H1 (cell line): ENCODE measurements around the gene SOD2. TPM values are rescaled to one million over a fixed set of nuclear protein-coding genes. Genes with fewer than 3 reads are reported as not detected.
"Not testable (repeated sequence)": the region's sequence is repeated elsewhere in the genome, so short reads cannot be mapped to it uniquely, and the experiment has no call there.

Experiments
- CTCF ChIA-PET: fragments of 300-600 bp; sonication (Branson Sonifier 250); formaldehyde crosslinking; loops from one replicate; lab custom pipeline; 2021; ENCODE audit not compliant: partially characterized antibody; lab: Charles Lee
- POLR2A ChIA-PET: fragments of 300-600 bp; sonication (Branson Sonifier 250); formaldehyde crosslinking; loops from one replicate; lab custom pipeline; 2021; ENCODE audit warnings: inconsistent platforms; ENCODE audit not compliant: partially characterized antibody; lab: Charles Lee
- DNase-seq, 2 experiments: peaks; one replicate each; pipeline versions ENCODE4 v3.0.0 to v3.0.0-alpha.2; 2010 to 2022; ENCODE audit warnings: low spot score in 2 of 2, low read depth in 1 of 2, mixed read lengths in 1 of 2
- FAIRE-seq: peaks from 2 replicates; lab custom pipeline; 2011; peaks lifted over from hg19 to GRCh38; lab: Jason Lieb, UNC
- H2AFZ ChIP-seq: 2 replicates; pipeline ENCODE4 v1.8.1; 2012; ENCODE audit warnings: low read length, inconsistent platforms
- H2AK5ac ChIP-seq: 2 replicates; pipeline ENCODE4 v1.6.1; 2013; ENCODE audit warnings: low read depth, low read length
- H2BK120ac ChIP-seq: replicated peaks from 2 replicates; pipeline ENCODE3; 2013; ENCODE audit warnings: low read depth, low read length, inconsistent platforms
- H2BK12ac ChIP-seq: 2 replicates; pipeline ENCODE4 v1.6.1; 2013; ENCODE audit warnings: low read depth, low read length
- H2BK15ac ChIP-seq: 2 replicates; pipeline ENCODE4 v1.6.1; 2013; ENCODE audit warnings: low read length
- H2BK20ac ChIP-seq: 2 replicates; pipeline ENCODE4 v1.6.1; 2013; ENCODE audit warnings: low read length
- H2BK5ac ChIP-seq: 2 replicates; pipeline ENCODE4 v1.6.1; 2013; ENCODE audit warnings: low read depth, low read length
- H3K14ac ChIP-seq: 2 replicates; pipeline ENCODE4 v1.6.1; 2013; ENCODE audit warnings: inconsistent platforms; ENCODE audit not compliant: insufficient read length
- H3K18ac ChIP-seq: 2 replicates; pipeline ENCODE4 v1.6.1; 2013; ENCODE audit warnings: low read length; ENCODE audit errors: extremely low read depth
- H3K23ac ChIP-seq: 2 replicates; pipeline ENCODE4 v1.6.1; 2013; ENCODE audit warnings: inconsistent platforms; ENCODE audit not compliant: insufficient read length
- H3K23me2 ChIP-seq: 2 replicates; pipeline ENCODE4 v1.6.1; 2013; ENCODE audit warnings: low read depth, low read length
- H3K27ac ChIP-seq: 2 replicates; pipeline ENCODE4 v1.6.1; 2011; ENCODE audit warnings: low read depth, low read length, inconsistent platforms
- H3K27me3 ChIP-seq, 4 experiments: replicated peaks in 1 of 4; 1 replicate in 1 of 4; 2 replicates in 3 of 4; pipeline versions ENCODE4 v1.6.1 to v1.8.1; 2011 to 2013; ENCODE audit warnings: low read length in 3 of 4, mild to moderate bottlenecking in 3 of 4, inconsistent platforms in 2 of 4, mixed read lengths in 2 of 4, moderate library complexity in 1 of 4; ENCODE audit not compliant: control insufficient read depth in 3 of 4, insufficient read depth in 3 of 4; ENCODE audit errors: extremely low read depth in 1 of 4
- H3K36me3 ChIP-seq, 4 experiments: 2 replicates each; pipeline versions ENCODE4 v1.6.1 to v1.8.1; 2011 to 2013; ENCODE audit warnings: mild to moderate bottlenecking in 4 of 4, low read length in 3 of 4, moderate library complexity in 2 of 4, control low read depth in 1 of 4, inconsistent platforms in 1 of 4; ENCODE audit not compliant: insufficient read depth in 4 of 4, control insufficient read depth in 2 of 4
- H3K4ac ChIP-seq: replicated peaks from 2 replicates; pipeline ENCODE3; 2013; ENCODE audit warnings: low read length, low read depth, mixed read lengths, inconsistent platforms; ENCODE audit not compliant: insufficient read length
- H3K4me1 ChIP-seq, 4 experiments: replicated peaks in 1 of 4; 1 replicate in 1 of 4; 2 replicates in 3 of 4; pipeline versions ENCODE4 v1.6.1 to v1.8.1; 2011 to 2013; ENCODE audit warnings: low read length in 3 of 4, inconsistent platforms in 2 of 4, mixed read lengths in 1 of 4; ENCODE audit not compliant: insufficient read depth in 4 of 4, control insufficient read depth in 3 of 4
- H3K4me2 ChIP-seq, 2 experiments: 2 replicates each; pipeline versions ENCODE4 v1.6.1 to v1.8.1; 2011 to 2013; ENCODE audit warnings: low read depth in 2 of 2, low read length in 2 of 2, control low read depth in 1 of 2, inconsistent platforms in 1 of 2, mild to moderate bottlenecking in 1 of 2; ENCODE audit not compliant: insufficient read depth in 1 of 2
- H3K4me3 ChIP-seq, 4 experiments: fragments of 200-600, 300-600 bp in 1 of 4; sonication (generic), shearing (Covaris generic), sonication (Bioruptor Twin) in 1 of 4; 2 replicates each; pipeline versions ENCODE4 v1.5.1 to v1.8.1; 2011 to 2016; ENCODE audit warnings: low read length in 4 of 4, low read depth in 3 of 4, control low read depth in 2 of 4, inconsistent platforms in 2 of 4, mild to moderate bottlenecking in 2 of 4, mixed read lengths in 1 of 4, moderate library complexity in 1 of 4; ENCODE audit not compliant: insufficient read depth in 2 of 4; ENCODE audit errors: extremely low read depth in 1 of 4
- H3K56ac ChIP-seq: replicated peaks from 2 replicates; pipeline ENCODE3; 2013; ENCODE audit warnings: low read depth, mild to moderate bottlenecking, mixed read lengths, low read length, inconsistent platforms; ENCODE audit not compliant: insufficient read length
- H3K79me1 ChIP-seq: 2 replicates; pipeline ENCODE4 v1.6.1; 2013; ENCODE audit warnings: low read depth, low read length, control low read depth
- H3K79me2 ChIP-seq, 2 experiments: 2 replicates each; pipeline versions ENCODE4 v1.6.1 to v1.8.1; 2012 to 2013; ENCODE audit warnings: low read length in 2 of 2, mild to moderate bottlenecking in 2 of 2, inconsistent platforms in 1 of 2; ENCODE audit not compliant: insufficient read depth in 2 of 2, control insufficient read depth in 1 of 2
- H3K9ac ChIP-seq, 4 experiments: replicated peaks in 1 of 4; 1 replicate in 1 of 4; 2 replicates in 3 of 4; pipeline versions ENCODE4 v1.6.1 to v1.8.1; 2011 to 2013; ENCODE audit warnings: low read depth in 3 of 4, low read length in 3 of 4, control low read depth in 2 of 4, mild to moderate bottlenecking in 2 of 4, moderate library complexity in 2 of 4, inconsistent platforms in 1 of 4; ENCODE audit errors: extremely low read depth in 1 of 4
- H3K9me3 ChIP-seq, 2 experiments: 2 replicates each; pipeline versions ENCODE4 v1.6.1 to v1.8.1; 2012 to 2013; ENCODE audit warnings: mild to moderate bottlenecking in 2 of 2, moderate library complexity in 2 of 2, control low read depth in 1 of 2, inconsistent platforms in 1 of 2, low read depth in 1 of 2, low read length in 1 of 2, mixed read lengths in 1 of 2; ENCODE audit not compliant: insufficient read depth in 2 of 2
- H4K20me1 ChIP-seq, 2 experiments: replicated peaks in 1 of 2; 2 replicates each; pipeline versions ENCODE3 to v1.8.1; 2011 to 2013; ENCODE audit warnings: inconsistent platforms in 2 of 2, low read length in 2 of 2, mild to moderate bottlenecking in 1 of 2; ENCODE audit not compliant: insufficient read depth in 2 of 2, control insufficient read depth in 1 of 2
- H4K5ac ChIP-seq: 2 replicates; pipeline ENCODE4 v1.6.1; 2013; ENCODE audit warnings: low read length, low read depth, mixed read lengths, inconsistent platforms; ENCODE audit not compliant: insufficient read length
- H4K8ac ChIP-seq: 2 replicates; pipeline ENCODE4 v1.8.0; 2013; ENCODE audit warnings: mild to moderate bottlenecking, moderate library complexity, low read length, inconsistent platforms; ENCODE audit not compliant: insufficient read depth; ENCODE audit errors: extremely low read depth
- H4K91ac ChIP-seq: replicated peaks from 2 replicates; pipeline ENCODE3; 2013; ENCODE audit warnings: low read length, mixed read lengths, inconsistent platforms; ENCODE audit not compliant: insufficient read length
- ATF3 ChIP-seq: IDR thresholded peaks from 2 replicates; pipeline ENCODE4 v1.6.1; 2011; ENCODE audit warnings: low read depth, mild to moderate bottlenecking, low read length; ENCODE audit not compliant: insufficient read depth
- EP300 ChIP-seq, 2 experiments: IDR thresholded peaks; 1 replicate in 1 of 2; 2 replicates in 1 of 2; pipeline ENCODE4 v1.6.1; 2011 to 2012; ENCODE audit warnings: low read depth in 2 of 2, low read length in 2 of 2, mild to moderate bottlenecking in 2 of 2, borderline replicate concordance in 1 of 2, inconsistent platforms in 1 of 2, moderate library complexity in 1 of 2
- JUND ChIP-seq: IDR thresholded peaks from 2 replicates; pipeline ENCODE4 v1.6.1; 2011; ENCODE audit warnings: mild to moderate bottlenecking, improper control_type of control experiment, low read length
- SP1 ChIP-seq: IDR thresholded peaks from 2 replicates; pipeline ENCODE4 v1.6.1; 2011; ENCODE audit warnings: low read depth, low read length
- SP2 ChIP-seq: IDR thresholded peaks from 2 replicates; pipeline ENCODE4 v1.6.1; 2012; ENCODE audit warnings: mild to moderate bottlenecking, low read length, inconsistent platforms
- WGBS, 2 experiments: shearing (Covaris generic) in 1 of 2; methylation state at CpG; one replicate each; pipeline versions ENCODE4 v1.1.6 to v1.1.7; 2013 to 2015; ENCODE audit warnings: low lambda C conversion rate in 2 of 2, mixed read lengths in 2 of 2, inconsistent platforms in 1 of 2, low coverage in 1 of 2, missing lambda C conversion rate in 1 of 2; ENCODE audit not compliant: insufficient replicate concordance in 2 of 2, insufficient coverage in 1 of 2, insufficient read length in 1 of 2; ENCODE audit errors: extremely low coverage in 1 of 2, missing lambda C conversion rate in 1 of 2; 5-methylcytosine and 5-hydroxymethylcytosine counted together
- polyA plus RNA-seq, 7 experiments: library from polyadenylated mRNA; depleted of rRNA in 3 of 7; stranded (reverse) in 5 of 7; unstranded in 2 of 7; fragments of >200 nt in 5 of 7; fragments of 200-250 nt in 2 of 7; gene quantifications; 1 replicate in 5 of 7; 2 replicates in 1 of 7; 4 replicates in 1 of 7; pipeline versions ENCODE4 v1.2.1 to v1.2.3, GENCODE V29; 2011 to 2013; ENCODE audit warnings: missing spikeins in 2 of 7, mixed read lengths in 2 of 7
- total RNA-seq: library from RNA; stranded (reverse); fragmentation: NEBNext Ultra II Directional; extraction: Animal tissue kit (Norgen Biotek cat#: 25700); gene quantifications from 2 replicates; pipeline ENCODE4 v1.2.1, GENCODE V29; 2021

SOD2 gene
- total and polyA plus RNA-seq, 2 of the 8 experiments (the other 6 are each of a cell fraction or from before 2014, with no cell fraction given), result 31.1 to 88.7 TPM

DNA sequence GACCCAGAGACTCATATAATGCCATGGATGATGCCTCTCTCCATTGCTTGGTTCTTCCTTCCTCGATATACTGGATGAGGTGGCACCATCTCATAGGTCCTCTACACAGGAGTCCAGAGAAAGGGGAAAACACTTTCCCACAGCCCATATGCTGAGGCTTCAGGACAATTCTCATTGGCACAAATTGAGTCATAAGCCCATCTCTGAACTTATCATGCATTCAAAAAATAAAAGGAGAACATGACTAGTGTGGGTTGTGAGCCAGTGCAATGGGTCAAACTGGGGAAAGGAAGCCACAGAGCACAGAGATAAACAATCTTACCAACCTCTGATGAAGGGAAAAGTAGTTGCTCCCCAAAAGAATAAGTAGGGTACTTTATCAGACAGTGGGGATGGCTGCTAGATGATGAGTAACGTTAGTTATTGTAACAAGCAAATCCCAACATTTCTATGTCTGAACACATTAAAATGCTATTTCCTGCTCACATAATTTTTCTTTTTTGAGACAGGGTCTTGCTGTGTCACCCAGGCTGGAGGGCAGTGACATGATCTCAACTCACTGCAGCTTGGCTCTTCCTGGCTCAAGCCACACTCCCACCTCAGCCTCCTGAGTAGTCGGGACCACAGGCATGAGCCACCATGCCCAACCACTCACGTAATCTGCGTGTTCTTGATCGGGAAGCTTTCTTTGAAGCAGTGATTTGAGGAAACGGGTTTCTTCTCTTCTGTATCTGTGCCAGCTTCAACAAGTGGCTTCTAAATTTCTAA, 27.0 kb downstream of the SOD2 start (continued):
- no peak for TF ChIP-seq SP1
- no peak for TF ChIP-seq SP2
- no peak for TF ChIP-seq EP300 (IDR thresholded peaks at IDR 0.05; ENCODE audit: borderline replicate concordance in 1 of 2, low read depth in 2 of 2, low read length in 2 of 2)
- TF ChIP-seq JUND, result no peak
- TF ChIP-seq ATF3, result no peak
- TF ChIP-seq, all 59 proteins: peak for 0

DNA sequence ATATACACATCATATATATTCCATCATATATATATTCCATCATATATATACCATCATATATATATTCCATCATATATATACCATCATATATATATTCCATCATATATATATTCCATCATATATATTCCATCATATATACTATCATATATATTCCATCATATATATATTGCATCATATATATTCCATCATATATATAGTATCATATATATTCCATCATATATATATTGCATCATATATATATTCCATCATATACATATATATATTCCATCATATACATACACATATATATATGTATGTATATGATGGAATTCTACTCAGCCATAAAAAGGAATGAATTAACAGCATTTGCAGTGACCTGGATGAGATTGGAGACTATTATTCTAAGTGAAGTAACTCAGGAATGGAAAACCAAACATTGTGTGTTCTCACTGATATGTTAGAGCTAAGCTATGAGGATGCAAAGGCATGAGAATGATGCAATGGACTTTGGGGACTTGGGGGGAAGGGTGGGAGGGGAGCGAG, 29.6 kb downstream of the SOD2 start:
- H3K4me1 ChIP-seq, H3K9me3 ChIP-seq, H3K9ac ChIP-seq, POLR2A ChIA-PET, H3K23me2 ChIP-seq, H3K4me3 ChIP-seq, H2BK20ac ChIP-seq, H3K4ac ChIP-seq, H3K79me1 ChIP-seq, H3K27ac ChIP-seq, H2BK15ac ChIP-seq, H2BK12ac ChIP-seq, FAIRE-seq, H3K27me3 ChIP-seq, H4K5ac ChIP-seq, H3K36me3 ChIP-seq, H3K18ac ChIP-seq, H2BK5ac ChIP-seq, H3K14ac ChIP-seq, H4K91ac ChIP-seq, H3K4me2 ChIP-seq, H3K56ac ChIP-seq, H3K79me2 ChIP-seq, H2AFZ ChIP-seq, H2AK5ac ChIP-seq, H3K23ac ChIP-seq, DNase-seq, H4K20me1 ChIP-seq, H2BK120ac ChIP-seq, H4K8ac ChIP-seq: not testable (repeated sequence)
- WGBS, 2 experiments, result 90% methylated on average over 1 of the region's 1 CpG; no CpG with 5 or more reads in 1 of the 2 experiments
- CTCF ChIA-PET, result interaction anchor here (1.3 to 1.9 kb wide), 2 partner anchors 9 to 18 kb away, joined by 5 to 10 read pairs; no protein-coding TSS in a partner anchor
